Activated naive CD8-positive, alpha-beta T cell (primary cell): ENCODE measurements around the gene RTBDN.

Experiments used
- H3K27ac Mint-ChIP-seq: one replicate; pipeline ENCODE4 v1.8.0; 2021; ENCODE audit warnings: mixed read lengths
- H3K27me3 Mint-ChIP-seq: one replicate; pipeline ENCODE4 v1.8.0; 2021; ENCODE audit warnings: mixed read lengths
- H3K36me3 Mint-ChIP-seq: one replicate; pipeline ENCODE4 v1.8.0; 2021; ENCODE audit warnings: mixed read lengths
- H3K4me1 Mint-ChIP-seq: one replicate; pipeline ENCODE4 v1.8.0; 2021; ENCODE audit warnings: low read depth, mixed read lengths
- H3K4me3 Mint-ChIP-seq: one replicate; pipeline ENCODE4 v1.8.0; 2021; ENCODE audit warnings: mild to moderate bottlenecking, mixed read lengths
- H3K9me3 Mint-ChIP-seq: one replicate; pipeline ENCODE4 v1.8.0; 2021; ENCODE audit warnings: low read depth, mixed read lengths

Gene RTBDN

GRCh38 chr19:12786141-12786870 is 48.1 kb downstream of the RTBDN start:
- Mint-ChIP-seq H3K27me3 (no peaks in the 10 kb centered on the region), H3K9me3 (no peaks in the 10 kb centered on the region), H3K36me3 (no peaks in the 10 kb centered on the region), H3K27ac (no peak overlapping the region), H3K4me1 (peaks cover 36% of the 10 kb centered on the region), H3K4me3 (no peak overlapping the region)

- H3K36me3 Mint-ChIP-seq, result no peaks in the 10 kb centered on the region
- H3K9me3 Mint-ChIP-seq, result no peaks in the 10 kb centered on the region
- H3K27me3 Mint-ChIP-seq, result no peaks in the 10 kb centered on the region
- no peak overlapping the region for H3K4me3 Mint-ChIP-seq
- H3K27ac Mint-ChIP-seq, result no peak overlapping the region
- H3K4me1 Mint-ChIP-seq, result peaks cover 29% of the 10 kb centered on the region
Observed at GRCh38 chr19:12785431-12786031, 48.8 kb downstream of the RTBDN start.

GRCh38 chr19:12784871-12785430 is 49.4 kb downstream of the RTBDN start:
- H3K36me3 Mint-ChIP-seq, result no peaks in the 10 kb centered on the region
- H3K27ac Mint-ChIP-seq, result no peak overlapping the region
- no peaks in the 10 kb centered on the region for H3K27me3 Mint-ChIP-seq
- H3K9me3 Mint-ChIP-seq, result no peaks in the 10 kb centered on the region
- H3K4me1 Mint-ChIP-seq, result peaks cover 28% of the 10 kb centered on the region
- no peak overlapping the region for H3K4me3 Mint-ChIP-seq

DNA sequence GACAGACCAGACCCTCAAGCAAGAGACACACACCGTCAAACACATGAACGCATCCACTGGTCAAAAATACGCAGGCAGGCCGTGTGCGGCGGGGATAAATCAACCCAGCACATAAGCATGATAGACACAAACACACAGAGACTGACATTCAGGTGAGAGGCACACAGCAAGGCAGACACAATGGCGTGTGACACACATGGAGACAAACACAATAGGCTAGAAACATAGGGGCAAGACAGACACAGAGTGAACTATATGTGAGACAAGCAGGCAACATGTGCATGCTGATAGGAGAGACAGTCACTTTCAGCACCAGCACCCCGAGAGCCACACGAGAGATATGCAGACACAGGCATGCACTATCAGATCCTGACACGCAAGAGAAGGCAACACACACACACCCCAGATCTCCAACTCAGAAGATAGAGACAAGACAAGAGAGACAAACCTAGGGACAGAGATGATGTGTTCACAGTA is 49.9 kb downstream of the RTBDN start:
- Mint-ChIP-seq H3K4me3 (no peak overlapping the region), H3K27me3 (no peaks in the 10 kb centered on the region), H3K36me3 (no peaks in the 10 kb centered on the region), H3K9me3 (no peaks in the 10 kb centered on the region), H3K27ac (no peak overlapping the region), H3K4me1 (peaks cover 29% of the 10 kb centered on the region)

GRCh38 chr19:12783849-12784393 is 50.5 kb downstream of the RTBDN start:
- Mint-ChIP-seq H3K36me3 (no peaks in the 10 kb centered on the region), H3K27me3 (no peaks in the 10 kb centered on the region), H3K4me3 (peak overlapping the region; percentile 81), H3K27ac (peak overlapping the region; percentile 91), H3K9me3 (no peaks in the 10 kb centered on the region), H3K4me1 (peaks cover 28% of the 10 kb centered on the region)

DNA sequence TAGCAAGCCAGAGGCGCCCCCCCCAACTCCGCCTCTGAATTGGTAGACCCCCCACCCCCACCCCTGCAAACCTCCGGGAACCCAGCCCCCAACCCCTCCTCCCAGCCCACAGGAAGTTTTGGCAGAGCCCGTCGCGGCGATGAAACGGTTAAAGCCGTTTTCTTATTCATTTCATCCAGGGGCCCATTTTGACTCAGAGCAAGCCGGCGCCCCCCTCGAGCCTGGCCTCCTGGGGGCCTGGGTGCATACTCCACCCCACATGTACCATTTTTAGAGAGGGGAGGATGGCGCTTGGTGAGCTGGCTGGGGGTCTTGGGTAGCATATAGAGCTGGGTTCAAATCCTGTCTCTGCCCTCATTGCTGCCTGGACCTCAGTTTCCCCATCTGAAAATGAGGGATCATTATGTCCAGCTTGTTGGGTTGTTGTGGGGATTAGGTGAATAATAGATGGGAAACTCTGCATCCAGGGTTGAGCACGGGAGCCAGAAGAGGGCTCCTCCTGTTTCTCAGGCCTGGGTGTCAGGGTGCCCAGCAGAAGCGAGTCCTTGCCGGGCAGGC is 51.0 kb downstream of the RTBDN start:
- no peaks in the 10 kb centered on the region for H3K9me3 Mint-ChIP-seq
- peak overlapping the region; percentile 81 for H3K4me3 Mint-ChIP-seq
- H3K27ac Mint-ChIP-seq, result peak overlapping the region; percentile 91
- no peaks in the 10 kb centered on the region for H3K36me3 Mint-ChIP-seq
- no peaks in the 10 kb centered on the region for H3K27me3 Mint-ChIP-seq
- H3K4me1 Mint-ChIP-seq, result peaks cover 30% of the 10 kb centered on the region

DNA sequence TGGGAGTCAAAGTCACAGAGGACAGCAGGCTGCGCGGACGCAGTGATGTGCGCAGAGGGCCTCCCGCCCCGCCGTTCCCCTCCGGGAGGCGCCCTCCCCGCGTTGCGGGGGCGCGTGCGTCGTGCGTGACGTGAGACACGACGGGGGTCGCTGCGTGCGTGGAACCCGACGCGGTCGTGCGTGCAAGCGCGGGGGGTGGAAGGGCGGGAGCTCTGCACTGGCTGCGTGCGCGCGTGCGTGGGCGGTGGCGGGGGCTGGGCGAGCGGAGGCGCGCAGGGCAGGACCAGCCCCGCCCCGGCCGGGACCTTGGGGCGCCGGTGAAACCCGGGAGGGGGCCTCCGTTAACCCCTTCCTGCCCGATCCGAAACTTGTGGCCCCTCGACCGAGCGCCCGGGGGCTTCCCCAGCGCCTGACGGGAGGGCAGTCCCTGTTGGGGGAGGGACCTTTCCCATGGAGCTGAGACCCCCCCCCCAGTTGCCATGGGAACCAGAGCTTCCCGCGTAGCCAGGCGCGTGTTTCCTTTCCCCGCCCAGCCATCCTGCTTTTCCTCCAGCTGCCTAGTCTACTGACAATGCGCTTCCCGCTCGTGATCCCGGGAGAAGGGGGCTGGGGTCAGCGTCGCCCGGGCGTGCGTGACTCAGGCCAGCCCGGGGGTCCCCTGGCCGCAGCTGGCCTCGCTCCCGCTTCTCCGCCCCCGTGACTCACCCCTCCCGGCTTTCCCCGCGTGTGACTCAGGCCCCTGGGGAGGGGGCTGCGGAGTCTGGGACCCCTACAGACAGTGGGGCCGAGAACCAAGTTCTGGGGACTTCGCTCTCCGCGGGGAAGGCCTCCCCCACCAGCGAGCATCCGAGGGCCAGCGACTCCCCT is 51.7 kb downstream of the RTBDN start:
- peaks cover 34% of the 10 kb centered on the region for H3K4me1 Mint-ChIP-seq
- no peaks in the 10 kb centered on the region for H3K27me3 Mint-ChIP-seq
- peak overlapping the region; percentile 99 for H3K27ac Mint-ChIP-seq
- H3K9me3 Mint-ChIP-seq, result no peaks in the 10 kb centered on the region
- H3K36me3 Mint-ChIP-seq, result no peaks in the 10 kb centered on the region
- peak overlapping the region; percentile 94 for H3K4me3 Mint-ChIP-seq

- peak overlapping the region; percentile 94 for H3K4me3 Mint-ChIP-seq
- H3K27ac Mint-ChIP-seq, result peak overlapping the region; percentile 99
- no peaks in the 10 kb centered on the region for H3K36me3 Mint-ChIP-seq
- no peaks in the 10 kb centered on the region for H3K9me3 Mint-ChIP-seq
- H3K4me1 Mint-ChIP-seq, result peaks cover 38% of the 10 kb centered on the region
- no peaks in the 10 kb centered on the region for H3K27me3 Mint-ChIP-seq
Observed at GRCh38 chr19:12782174-12782423, 52.3 kb downstream of the RTBDN start.

DNA sequence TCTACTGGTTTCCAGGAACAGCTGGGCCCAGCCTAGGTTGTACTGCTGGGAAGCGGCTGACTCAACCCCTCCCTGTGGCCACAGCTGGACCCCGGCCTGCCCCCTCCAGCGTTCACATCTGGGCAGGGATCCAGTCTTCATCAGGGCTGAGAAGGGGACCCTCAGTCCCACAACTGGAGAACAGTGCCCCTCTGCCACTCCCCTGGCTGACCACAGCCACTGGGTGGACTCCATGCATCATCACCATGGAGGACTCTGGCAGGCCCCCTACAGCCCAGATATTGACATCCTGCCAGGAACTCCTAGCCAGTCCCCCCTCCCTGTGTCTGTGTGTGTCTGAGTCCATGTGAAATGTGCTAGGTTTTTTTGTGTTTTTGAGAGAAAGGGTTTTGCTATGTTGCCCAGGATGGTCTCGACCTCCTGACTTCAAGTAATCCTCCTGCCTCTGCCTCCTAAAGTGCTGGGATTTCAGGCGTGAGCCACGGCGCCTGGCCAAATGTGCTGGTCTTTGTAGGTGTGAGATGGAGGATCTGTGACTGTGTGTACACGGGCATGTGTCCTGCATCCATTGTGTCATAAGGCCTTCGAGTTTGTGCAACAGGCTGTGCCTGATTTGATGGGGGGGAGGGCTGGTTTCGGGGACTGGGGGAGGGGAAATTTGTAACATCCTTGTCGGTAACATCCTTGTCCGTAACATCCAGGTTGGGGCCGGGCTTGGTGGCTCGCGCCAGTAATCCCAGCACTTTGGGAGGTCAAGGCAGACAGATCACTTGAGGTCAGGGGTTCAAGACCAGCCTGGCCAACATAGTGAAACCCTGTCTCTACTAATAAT is 55.0 kb downstream of the RTBDN start:
- H3K4me3 Mint-ChIP-seq, result peak overlapping the region; percentile 59
- H3K36me3 Mint-ChIP-seq, result no peaks in the 10 kb centered on the region
- peaks cover 38% of the 10 kb centered on the region for H3K4me1 Mint-ChIP-seq
- H3K9me3 Mint-ChIP-seq, result no peaks in the 10 kb centered on the region
- H3K27ac Mint-ChIP-seq, result peak overlapping the region; percentile 64
- no peaks in the 10 kb centered on the region for H3K27me3 Mint-ChIP-seq

DNA sequence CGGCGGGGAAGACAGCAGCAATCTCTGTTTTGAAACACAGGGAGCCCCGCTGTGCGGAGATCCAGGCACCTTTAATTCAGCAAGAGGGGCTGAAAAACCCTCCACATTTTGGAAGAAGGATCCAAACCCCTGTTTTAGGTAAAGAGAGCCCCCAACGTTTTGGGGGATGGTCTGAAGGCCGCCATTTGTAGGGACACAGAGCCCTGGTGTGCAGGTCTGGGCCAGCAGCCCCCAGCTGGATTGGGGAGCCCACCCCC is 55.5 kb downstream of the RTBDN start:
- no peaks in the 10 kb centered on the region for H3K9me3 Mint-ChIP-seq
- H3K36me3 Mint-ChIP-seq, result no peaks in the 10 kb centered on the region
- no peaks in the 10 kb centered on the region for H3K27me3 Mint-ChIP-seq
- peak overlapping the region; percentile 83 for H3K4me3 Mint-ChIP-seq
- H3K4me1 Mint-ChIP-seq, result peaks cover 38% of the 10 kb centered on the region
- H3K27ac Mint-ChIP-seq, result peak overlapping the region; percentile 54

- peaks cover 38% of the 10 kb centered on the region for H3K4me1 Mint-ChIP-seq
- H3K9me3 Mint-ChIP-seq, result no peaks in the 10 kb centered on the region
- peak overlapping the region; percentile 54 for H3K27ac Mint-ChIP-seq
- no peaks in the 10 kb centered on the region for H3K27me3 Mint-ChIP-seq
- H3K4me3 Mint-ChIP-seq, result peak overlapping the region; percentile 83
- H3K36me3 Mint-ChIP-seq, result no peaks in the 10 kb centered on the region
Observed at GRCh38 chr19:12778017-12778904, 56.1 kb downstream of the RTBDN start.

DNA sequence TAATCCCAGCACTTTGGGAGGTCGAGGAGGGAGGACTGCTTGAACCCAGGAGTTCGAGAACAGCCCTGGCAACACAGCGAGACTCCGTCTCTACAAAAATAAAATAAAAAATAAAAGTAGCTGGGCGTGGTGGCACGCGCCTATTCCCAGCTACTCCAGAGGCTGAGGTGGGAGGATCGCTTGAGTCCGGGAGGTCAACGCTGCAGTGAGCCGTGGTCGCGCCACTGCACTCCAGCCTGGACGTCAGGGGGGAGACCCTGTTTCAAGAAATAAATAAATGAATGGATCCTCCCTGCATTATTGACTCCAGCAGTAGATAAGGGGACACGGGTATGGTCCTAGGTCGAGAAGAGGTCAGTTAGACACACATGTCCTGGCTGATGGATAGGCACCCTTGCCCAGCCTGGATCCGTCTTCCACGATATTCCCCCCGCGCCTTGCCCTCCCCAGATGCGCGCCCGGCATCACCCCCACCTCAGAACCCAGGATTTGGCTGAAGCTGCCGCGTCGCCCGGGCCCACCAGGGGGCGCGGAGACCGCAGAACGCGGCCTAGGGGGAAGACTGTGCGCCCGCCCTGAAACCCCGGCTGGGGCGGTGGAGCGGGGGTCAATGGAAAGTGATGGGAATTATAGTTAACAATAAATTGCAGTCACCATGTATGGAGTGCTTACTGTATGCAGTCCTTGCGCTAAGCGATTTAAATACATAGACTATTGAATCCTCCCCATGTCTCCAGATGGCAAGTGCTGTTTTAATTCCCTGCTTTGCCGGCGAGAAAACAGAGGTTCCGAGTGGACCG is 57.0 kb downstream of the RTBDN start:
- H3K4me1 Mint-ChIP-seq, result peaks cover 37% of the 10 kb centered on the region
- peak overlapping the region; percentile 22 for H3K27ac Mint-ChIP-seq
- no peaks in the 10 kb centered on the region for H3K27me3 Mint-ChIP-seq
- H3K4me3 Mint-ChIP-seq, result peak overlapping the region; percentile 83
- no peaks in the 10 kb centered on the region for H3K36me3 Mint-ChIP-seq
- no peaks in the 10 kb centered on the region for H3K9me3 Mint-ChIP-seq
